Mesodermal cell (in vitro differentiated cells): ENCODE results near the gene SMAD6.

Experiments used
- H3K27ac ChIP-seq: 2 replicates; pipeline ENCODE4 v1.7.0; 2013; ENCODE audit warnings: mild to moderate bottlenecking, low read depth, low read length, moderate library complexity; ENCODE audit not compliant: severe bottlenecking
- H3K36me3 ChIP-seq: 2 replicates; pipeline ENCODE4 v1.7.1; 2013; ENCODE audit warnings: mild to moderate bottlenecking, low read length, moderate library complexity; ENCODE audit not compliant: control insufficient read depth, insufficient read depth
- H3K4me1 ChIP-seq: one replicate; pipeline ENCODE4 v1.7.1; 2013; ENCODE audit warnings: mild to moderate bottlenecking, low read length; ENCODE audit not compliant: insufficient read depth, control insufficient read depth, poor library complexity, severe bottlenecking
- H3K4me3 ChIP-seq: 2 replicates; pipeline ENCODE4 v1.7.0; 2013; ENCODE audit warnings: low read length, control low read depth, mild to moderate bottlenecking; ENCODE audit not compliant: insufficient read depth, poor library complexity, severe bottlenecking; ENCODE audit errors: extremely low read depth
- H3K9me3 ChIP-seq: 2 replicates; pipeline ENCODE4 v1.7.1; 2013; ENCODE audit warnings: mild to moderate bottlenecking, low read length, moderate library complexity; ENCODE audit not compliant: control insufficient read depth
- WGBS, 2 experiments: methylation state at CpG; one replicate each; pipeline ENCODE4 v1.1.5; 2013; ENCODE audit warnings: missing lambda C conversion rate in 2 of 2; ENCODE audit not compliant: insufficient coverage in 2 of 2; 5-methylcytosine and 5-hydroxymethylcytosine counted together

SMAD6 gene

GRCh38 chr15:66721501-66721937, 19.5 kb downstream of the SMAD6 start:
- H3K4me1 ChIP-seq = peaks cover 41% of the 10 kb centered on the region
- peaks cover 100% of the 10 kb centered on the region for H3K36me3 ChIP-seq

GRCh38 chr15:66721954-66722353, 19.9 kb downstream of the SMAD6 start:
- Histone ChIP-seq H3K9me3 (no peaks in the 10 kb centered on the region), H3K4me1 (peaks cover 40% of the 10 kb centered on the region), H3K36me3 (peaks cover 100% of the 10 kb centered on the region), H3K4me3 (no peak overlapping the region), H3K27ac (peak overlapping the region; percentile 36)
- 78 to 87% methylated on average over 5 to 6 of the region's 6 CpGs for WGBS, 2 experiments

More at GRCh38 chr15:66721501-66721937, 19.5 kb downstream of the SMAD6 start:
- WGBS, 2 experiments = 96 to 97% methylated on average over 3 to 4 of the region's 4 CpGs
- H3K27ac ChIP-seq = peak overlapping the region; percentile 36
- no peaks in the 10 kb centered on the region for H3K9me3 ChIP-seq
- no peak overlapping the region for H3K4me3 ChIP-seq

DNA sequence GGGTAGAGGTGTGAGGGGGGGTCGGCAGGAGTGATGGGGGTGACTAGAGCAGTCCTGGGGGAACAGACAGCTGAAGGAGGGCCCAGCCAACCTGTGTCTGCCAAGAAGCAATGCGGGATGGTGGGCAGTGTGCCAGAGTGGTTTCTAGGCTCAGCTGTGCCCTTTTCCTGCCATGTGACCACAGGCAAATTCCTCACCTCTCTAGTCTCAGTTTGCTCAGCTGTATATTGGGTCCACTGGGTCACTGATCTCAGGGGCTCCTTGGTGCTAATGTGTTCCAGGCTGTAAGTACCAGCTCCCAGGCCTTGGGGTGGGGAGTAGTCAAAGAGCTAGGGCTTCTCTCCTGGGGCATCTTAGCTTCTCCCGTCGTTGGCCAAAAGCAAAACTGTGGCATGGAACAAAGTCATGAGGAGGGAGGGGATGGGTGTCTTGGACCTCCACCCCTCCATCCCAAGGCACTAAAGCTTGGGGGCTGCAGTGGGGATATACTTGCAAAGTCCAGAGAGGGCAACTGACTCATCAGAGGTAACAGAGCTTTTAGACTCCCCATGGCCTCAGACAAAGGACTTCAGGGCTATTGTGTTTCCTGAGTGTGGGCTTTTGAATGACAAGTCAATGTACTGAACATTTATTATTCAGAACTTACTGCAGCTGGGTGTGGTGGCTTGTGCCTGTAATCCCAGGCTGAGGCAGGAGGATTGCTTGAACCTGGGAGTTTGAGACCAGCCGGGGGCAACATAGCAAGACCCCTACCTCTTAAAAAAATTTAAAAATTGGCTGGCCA, 20.9 kb downstream of the SMAD6 start:
- peak overlapping the region; percentile 29 for H3K27ac ChIP-seq
- 93 to 100% methylated on average over 1 to 3 of the region's 5 CpGs for WGBS, 2 experiments

GRCh38 chr15:66723826-66724731, 22.0 kb downstream of the SMAD6 start:
- H3K36me3 ChIP-seq = peaks cover 96% of the 10 kb centered on the region
- H3K27ac ChIP-seq = peak overlapping the region; percentile 49
- 95 to 100% methylated on average over 1 of the region's 1 CpG for WGBS, 2 experiments
- peaks cover 29% of the 10 kb centered on the region for H3K4me1 ChIP-seq
- no peaks in the 10 kb centered on the region for H3K9me3 ChIP-seq
- H3K4me3 ChIP-seq = no peak overlapping the region

More for the DNA sequence above, 20.9 kb downstream of the SMAD6 start:
- Histone ChIP-seq H3K36me3 (peaks cover 97% of the 10 kb centered on the region), H3K9me3 (no peaks in the 10 kb centered on the region), H3K4me3 (no peak overlapping the region), H3K4me1 (peaks cover 37% of the 10 kb centered on the region)

DNA sequence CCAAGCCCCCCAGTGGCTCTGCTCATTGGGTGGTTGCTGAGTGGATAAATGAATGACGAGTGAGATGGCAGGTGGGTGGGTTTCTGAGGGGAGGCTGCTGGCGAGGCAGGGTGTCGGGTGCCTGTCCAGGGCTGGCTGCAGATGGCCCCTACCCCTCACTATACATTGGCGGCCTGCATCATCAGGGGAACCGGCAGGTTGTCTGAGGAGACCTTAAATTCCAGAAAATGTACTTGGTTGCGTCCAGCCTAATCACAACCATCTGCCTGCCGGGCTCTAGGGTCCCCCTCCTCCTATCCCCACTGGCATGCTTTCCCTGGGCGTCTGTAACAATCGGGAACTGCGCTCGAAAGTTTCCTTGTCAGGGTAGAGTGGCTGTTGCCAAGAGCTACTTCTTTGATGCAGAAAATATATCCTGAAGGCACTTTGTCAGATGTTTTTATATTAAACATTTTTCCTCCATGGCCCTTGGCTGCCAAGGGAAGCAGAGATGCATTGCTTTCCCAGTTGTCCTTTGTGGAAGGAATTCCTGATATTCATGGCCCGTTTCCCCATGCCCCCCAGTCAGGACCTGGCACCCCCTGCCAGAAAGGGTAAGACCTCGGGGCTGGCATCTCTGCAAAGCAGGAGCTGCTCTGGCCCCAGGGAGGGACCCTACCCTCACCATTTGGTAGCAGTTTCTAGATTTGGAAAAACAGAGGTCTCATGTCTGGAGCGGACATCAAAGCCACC, 22.9 kb downstream of the SMAD6 start:
- Histone ChIP-seq H3K4me1 (peaks cover 34% of the 10 kb centered on the region), H3K36me3 (peaks cover 95% of the 10 kb centered on the region), H3K9me3 (no peaks in the 10 kb centered on the region), H3K27ac (peak overlapping the region; percentile 49), H3K4me3 (no peak overlapping the region)
- 91 to 98% methylated on average over 5 to 10 of the region's 14 CpGs for WGBS, 2 experiments

GRCh38 chr15:66725464-66725785, 23.4 kb downstream of the SMAD6 start:
- Histone ChIP-seq H3K4me3 (no peak overlapping the region), H3K36me3 (peaks cover 95% of the 10 kb centered on the region), H3K27ac (peak overlapping the region; percentile 74), H3K9me3 (no peaks in the 10 kb centered on the region), H3K4me1 (peaks cover 37% of the 10 kb centered on the region)

- Histone ChIP-seq H3K4me3 (no peak overlapping the region), H3K4me1 (peaks cover 38% of the 10 kb centered on the region), H3K27ac (peak overlapping the region; percentile 74), H3K9me3 (no peaks in the 10 kb centered on the region), H3K36me3 (peaks cover 93% of the 10 kb centered on the region)
- WGBS, 2 experiments = 93 to 100% methylated on average over 2 of the region's 2 CpGs
Observed at GRCh38 chr15:66726386-66726785, 24.4 kb downstream of the SMAD6 start.

DNA sequence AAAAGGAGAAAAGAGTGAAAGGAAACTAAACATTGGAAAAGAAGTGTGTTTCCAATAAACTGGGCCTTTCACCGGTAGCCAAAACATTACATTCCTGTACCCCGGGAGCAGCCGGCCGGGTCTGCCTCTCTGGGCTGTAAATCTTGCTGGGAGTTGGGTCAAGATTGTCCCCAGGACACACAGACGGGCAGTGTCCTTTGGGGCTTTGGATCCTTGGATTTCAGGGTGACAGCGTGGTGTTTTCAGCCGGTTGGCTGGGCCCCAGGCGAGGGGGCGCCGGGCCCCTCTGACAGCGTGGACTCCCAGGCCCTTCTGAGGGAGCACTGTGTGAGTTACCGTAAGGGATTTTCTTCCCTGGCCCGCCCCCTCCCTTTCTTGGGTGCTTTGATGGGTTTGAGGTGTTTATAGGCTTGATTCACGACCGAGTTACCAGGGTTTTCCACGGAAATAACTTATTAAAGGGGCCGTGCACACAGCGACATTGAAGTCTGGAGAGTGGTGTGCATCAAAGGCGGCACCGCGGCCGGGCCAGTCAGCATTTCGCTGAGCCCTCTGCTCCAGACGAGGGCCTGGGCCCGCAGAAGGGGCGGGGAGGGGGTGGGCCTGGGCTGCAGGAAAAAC, 27.4 kb downstream of the SMAD6 start:
- 71 to 74% methylated on average over 17 of the region's 26 CpGs for WGBS, 2 experiments
- Histone ChIP-seq H3K27ac (peak overlapping the region; percentile 55), H3K9me3 (no peaks in the 10 kb centered on the region), H3K4me3 (no peak overlapping the region), H3K36me3 (peaks cover 85% of the 10 kb centered on the region), H3K4me1 (peaks cover 39% of the 10 kb centered on the region)

GRCh38 chr15:66730168-66731021, 28.4 kb downstream of the SMAD6 start:
- Histone ChIP-seq H3K9me3 (no peaks in the 10 kb centered on the region), H3K36me3 (peaks cover 85% of the 10 kb centered on the region), H3K4me1 (peaks cover 47% of the 10 kb centered on the region), H3K4me3 (no peak overlapping the region), H3K27ac (peak overlapping the region; percentile 55)
- 100% methylated on average over 2 of the region's 4 CpGs for WGBS, 2 experiments
